SIG-M5 treated with dmso at 0.1 percent for 504 hours (cell line): ENCODE data around the gene P2RX5.

ENCODE experiments used
- DNase-seq: peaks from one replicate; lab custom pipeline; 2025; ENCODE audit not compliant: unreplicated experiment; lab: John Stamatoyannopoulos, UW

P2RX5 gene

DNA sequence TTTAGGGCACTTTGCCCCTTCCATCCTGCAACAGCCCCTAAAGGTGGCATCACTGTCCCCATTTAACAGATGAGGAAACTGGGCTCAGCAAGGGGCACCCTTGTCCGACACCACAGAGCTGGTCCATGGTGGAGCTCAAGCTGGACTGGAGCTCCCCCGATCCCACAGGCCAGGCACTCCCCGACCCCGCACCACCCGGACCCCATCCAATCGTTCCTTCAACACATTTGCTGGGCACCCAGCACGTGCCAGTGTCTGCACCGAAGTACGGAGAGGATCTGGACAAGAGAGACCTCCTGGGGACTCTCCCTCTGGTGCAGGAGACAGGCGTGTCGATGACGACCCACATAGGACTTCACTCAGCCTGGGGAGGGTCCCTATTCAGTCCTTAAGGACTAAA is 13.9 kb downstream of the P2RX5 start:
- DNase-seq: no peak

DNA sequence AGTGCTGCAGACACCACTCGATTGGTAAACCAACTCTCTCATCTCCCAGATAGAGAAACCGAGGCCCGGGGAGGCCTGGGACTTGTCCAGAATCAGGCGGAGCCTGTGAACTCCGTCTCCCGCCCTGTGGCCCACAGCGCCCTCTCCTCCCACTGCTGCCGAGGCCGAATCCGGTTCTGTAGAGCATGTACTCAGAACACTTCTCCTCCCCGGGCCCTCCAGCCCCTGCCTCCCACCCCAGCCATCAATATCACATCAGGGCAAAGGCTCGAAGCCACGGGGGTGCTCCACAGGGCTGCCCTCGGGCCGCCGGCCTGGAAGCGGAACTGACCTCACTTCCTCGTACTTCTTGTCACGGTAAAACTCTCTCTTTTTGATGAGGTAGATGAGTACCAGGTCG is 14.4 kb downstream of the P2RX5 start:
- no peak for DNase-seq

DNA sequence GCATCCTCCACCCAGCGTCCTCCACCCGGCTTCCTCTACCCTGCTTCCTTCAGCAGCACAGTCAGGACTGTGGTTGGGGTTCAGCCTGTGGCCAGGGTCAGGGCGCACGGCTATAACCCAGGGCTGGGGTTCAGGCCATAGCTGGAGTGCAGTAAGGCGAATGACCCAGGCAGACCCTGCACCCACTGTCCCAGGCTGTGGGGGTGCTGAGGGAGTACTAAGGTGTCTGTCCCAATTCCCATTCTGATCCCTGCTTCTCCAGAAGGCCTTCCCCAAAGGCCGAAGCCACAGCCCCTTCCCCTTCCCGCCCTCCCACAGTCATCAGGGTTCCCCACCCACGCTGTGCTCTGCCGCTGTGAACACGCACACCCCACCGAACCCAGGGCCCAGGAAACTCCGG is 14.9 kb downstream of the P2RX5 start:
- no peak for DNase-seq

DNA sequence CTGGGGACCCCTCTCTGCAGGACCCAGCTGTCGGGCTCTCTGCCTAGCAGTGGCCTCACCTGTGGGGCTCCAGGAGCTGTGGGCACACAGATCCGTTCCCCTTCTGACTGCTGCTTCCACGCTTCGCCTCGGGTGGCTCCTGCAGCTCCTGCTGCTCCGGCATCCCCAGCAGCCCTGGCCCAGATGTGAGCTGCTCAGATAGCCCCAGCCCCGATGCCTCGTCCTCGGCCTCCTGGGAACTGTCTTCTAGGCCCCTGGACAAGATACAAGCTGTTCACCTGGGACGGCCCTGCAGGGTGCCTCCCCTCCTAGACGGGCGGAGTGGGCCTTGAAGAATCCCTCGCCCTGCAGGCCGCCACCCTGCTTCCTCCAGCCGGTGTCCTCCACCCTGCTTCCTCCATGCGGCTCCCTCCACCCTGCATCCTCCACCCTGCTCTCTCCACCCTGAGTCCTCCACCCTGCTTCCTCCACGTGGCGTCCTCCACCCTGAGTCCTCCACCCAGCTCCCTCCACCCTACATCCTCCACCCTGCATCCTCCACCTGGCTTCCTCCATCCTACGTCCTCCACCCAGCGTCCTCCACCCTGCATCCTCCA is 16.3 kb downstream of the P2RX5 start:
- no peak for DNase-seq

DNA sequence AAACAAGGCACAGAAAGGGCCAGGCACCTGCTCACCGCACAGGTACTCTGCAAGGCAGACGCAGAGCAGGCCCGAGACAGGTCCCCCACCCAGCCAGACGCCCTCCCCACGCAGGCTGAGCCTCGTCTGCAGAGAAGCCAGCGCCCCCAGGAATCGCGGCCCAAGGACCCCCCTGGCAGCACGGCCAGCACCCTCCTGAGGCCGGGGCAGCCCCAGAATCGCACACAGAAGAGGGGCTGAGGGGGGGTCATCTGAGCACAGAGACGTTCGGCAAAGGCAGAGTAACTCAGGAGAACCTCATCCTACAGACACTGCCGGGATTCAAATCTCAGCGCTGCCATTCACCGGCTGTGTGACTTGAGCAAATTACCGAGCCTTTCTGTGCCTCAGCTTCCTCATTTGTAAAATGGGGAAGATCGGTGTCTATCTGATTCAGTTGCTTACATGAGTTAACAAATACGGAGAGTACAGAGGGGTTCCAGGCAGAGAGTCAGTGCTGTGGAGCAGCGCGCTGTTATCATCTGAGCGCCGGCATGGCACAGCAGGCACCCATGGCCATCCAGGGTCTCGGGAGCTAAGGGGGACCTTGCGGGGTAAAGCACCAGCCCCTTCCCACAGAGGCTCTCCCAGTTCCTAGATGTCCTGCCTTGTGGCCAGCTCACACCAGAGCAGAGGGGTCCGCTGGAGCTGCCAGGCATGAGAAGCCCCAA is 17.0 kb downstream of the P2RX5 start:
- peak; percentile 16 for DNase-seq

DNA sequence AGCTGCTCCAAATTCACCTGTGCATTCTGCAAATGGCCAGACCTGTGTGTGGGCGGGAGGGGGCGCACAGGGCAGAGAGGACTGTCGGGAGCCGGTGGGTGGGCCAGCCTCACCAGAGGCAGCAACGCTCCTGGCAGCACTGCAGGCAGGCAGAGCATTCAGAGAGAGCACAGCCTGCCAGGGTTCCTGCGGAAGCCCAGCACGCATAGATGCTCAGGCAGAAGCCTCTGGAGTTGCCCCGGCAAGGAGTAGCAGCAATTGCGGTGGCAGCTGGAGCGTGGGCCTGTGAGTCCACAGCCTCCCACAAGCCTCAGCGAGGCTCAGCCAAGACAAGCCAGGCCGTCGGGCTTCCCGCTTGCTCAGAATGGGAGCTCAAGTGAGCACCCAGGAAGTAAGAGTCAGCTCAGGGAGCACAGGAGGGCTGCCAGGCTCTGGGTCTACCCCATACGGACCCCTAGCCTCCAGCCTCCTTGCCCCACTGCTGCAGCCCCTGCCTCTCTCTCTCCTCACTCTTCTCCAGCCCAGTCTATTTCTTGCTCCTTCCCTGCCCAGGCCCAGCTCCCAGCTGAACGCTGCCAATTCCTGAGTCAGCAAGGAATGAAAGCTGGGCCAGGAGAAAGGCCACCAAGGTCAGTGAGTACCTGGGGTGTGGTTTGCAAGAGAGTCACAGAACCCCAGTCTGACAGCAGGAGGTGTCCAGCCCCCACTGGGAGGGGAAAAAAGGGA is 17.7 kb downstream of the P2RX5 start:
- DNase-seq: no peak

DNA sequence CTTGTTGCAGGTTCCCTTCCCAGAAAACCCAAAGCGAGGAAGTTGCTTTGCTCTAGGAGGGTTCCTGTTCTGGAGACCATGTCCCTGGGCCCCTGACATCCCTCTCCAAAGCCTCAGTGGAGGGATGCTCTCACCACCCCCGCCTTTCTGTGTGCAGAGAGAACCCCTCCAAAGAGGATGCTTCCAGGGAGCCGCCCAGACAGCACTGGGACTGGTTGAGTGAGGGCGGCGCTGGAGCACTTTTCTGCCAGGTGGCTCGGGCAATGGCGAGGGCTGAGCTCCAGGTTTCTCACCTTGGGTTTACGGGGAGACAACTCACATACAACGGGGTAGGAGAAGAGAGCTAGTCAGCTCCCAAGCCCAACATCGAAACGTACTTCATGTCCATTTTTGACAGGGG is 20.1 kb downstream of the P2RX5 start:
- DNase-seq: no peak

DNA sequence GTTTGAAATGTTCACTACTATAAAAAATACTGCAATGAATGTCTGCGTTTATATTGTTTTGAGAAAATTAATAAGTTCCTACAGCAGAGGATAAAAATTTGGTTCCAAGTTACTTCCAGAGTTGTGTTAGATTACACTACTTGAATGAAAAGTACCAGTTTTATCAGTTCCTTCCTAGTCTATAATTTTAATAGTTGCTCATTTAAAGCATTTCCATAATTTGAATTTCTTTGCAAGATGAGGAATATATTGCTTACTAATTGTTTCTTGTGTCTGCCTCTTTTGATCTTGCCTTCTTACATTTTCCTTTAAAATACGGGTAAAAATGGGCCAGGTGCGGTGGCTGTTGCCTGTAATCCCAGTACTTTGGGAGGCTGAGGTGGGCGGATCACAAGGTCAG is 23.4 kb downstream of the P2RX5 start:
- no peak for DNase-seq

DNA sequence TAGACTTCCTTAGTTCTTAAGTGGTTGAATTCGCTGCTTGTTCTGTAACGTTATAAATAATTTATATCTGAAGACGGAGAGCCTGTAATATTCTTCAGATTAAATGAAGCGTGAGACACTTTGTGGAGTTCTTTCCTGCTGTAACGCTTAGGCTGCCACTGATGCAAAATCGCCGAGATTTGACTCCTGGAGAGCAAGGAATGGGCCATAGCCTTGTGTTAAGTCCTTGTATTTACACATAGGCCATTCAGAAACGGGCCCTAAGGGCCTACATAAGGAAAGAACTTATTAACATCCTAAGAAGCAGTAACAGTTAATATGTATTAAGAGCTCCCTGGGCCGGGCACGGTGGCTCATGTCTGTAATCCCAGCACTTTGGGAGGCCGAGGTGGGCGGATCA is 26.4 kb downstream of the P2RX5 start:
- DNase-seq: no peak

DNA sequence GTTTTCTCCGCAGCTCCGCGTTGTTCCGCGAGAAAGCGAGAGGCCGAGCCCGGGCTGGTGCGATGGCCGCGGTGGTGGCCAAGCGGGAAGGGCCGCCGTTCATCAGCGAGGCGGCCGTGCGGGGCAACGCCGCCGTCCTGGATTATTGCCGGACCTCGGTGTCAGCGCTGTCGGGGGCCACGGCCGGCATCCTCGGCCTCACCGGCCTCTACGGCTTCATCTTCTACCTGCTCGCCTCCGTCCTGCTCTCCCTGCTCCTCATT is 26.9 kb downstream of the P2RX5 start:
- no peak for DNase-seq

DNA sequence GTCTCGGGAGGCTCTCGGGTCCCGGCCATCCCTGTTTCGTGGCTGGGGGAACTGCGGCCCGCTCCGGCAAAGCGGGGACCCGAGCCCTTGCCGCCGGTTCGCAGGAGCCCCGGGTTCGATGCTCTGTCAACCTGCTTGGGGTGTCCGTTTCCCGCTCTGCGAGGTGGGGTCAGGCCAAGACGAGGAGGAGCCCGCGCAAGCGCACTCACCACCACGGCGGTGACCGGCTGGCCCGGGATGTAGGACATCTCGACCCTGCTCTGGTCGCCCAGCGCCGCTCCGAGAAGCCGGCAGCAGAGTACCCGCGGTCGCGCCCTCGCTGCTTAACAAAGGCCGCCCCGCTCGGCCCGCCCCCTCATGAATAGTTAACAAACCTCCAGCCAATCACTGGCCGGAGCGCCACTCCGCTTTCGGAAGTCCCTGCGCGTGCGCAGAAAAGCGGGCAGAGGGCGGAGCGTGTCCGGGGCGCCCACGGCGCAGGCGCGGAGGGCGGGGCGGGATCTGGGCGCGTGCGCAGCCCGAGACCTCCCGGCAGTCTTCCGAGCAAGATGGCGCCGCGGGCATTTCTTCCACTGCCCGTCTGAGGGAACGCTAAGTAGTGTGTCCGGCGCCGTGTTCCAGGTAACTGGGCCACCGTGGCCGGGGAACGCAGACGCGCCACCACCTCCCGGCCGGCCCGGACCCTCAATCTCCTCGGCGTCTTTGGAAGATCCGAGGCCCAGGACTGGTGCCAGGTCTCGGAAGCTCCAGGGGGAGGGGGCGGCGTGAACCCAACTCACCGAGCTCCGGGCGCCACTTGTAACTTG is 27.5 kb downstream of the P2RX5 start, which contains the start of the genes EMC6 and TAX1BP3:
Gene EMC6 (plus strand): TSS at position 534 of the 806 bp plus-strand sequence. CDS start 335 bp downstream, outside the sequence.
Gene TAX1BP3 (minus strand): TSS at position 300 of the 806 bp plus-strand sequence. CDS start 52 bp downstream, at position 248.
- DNase-seq: peak; percentile 91

DNA sequence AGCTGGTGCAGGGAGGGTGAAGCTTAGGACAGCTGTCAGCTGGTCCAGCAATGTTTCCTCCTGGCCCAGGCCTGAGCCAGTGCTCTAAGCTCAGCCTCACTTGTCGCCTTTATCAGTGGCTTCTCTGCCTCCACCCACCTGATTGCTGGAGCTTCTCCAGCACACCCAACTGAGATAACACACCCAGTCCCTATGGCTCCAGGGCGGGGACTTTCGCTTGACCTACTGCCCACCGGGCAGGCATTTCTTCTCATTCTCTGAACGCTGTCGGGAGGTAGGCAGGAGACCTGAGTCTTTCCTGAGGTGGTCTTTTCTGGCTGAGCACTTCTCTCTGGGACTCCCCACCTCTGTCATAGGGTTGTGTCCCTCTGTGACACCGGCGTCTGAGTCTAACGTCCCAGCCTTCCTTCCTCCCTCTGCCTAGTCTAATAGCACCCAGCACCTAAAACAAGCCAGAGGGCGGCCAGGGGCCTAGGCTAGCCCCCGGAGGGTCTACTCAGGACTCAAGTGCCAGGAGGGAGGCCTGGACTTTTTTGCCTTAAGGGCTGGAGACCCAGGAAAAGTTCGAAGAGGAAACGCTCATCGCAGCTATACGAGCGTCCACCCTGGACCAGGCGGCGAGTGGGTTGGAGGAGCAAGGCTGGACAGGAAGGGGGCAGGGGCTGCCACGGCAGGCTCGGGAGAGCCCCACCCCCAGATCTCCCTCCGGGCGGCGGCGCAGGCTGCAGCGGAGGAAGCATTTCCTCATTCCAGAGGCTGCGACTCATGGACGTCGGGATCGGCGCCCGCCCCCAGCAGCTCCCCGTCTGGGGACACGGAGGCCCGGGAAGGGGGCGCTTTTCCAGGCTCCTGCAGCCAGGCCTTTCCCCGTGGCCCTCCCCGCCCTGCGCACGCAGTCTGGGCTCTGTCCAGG is 28.3 kb downstream of the P2RX5 start:
- DNase-seq: peak; percentile 38

DNA sequence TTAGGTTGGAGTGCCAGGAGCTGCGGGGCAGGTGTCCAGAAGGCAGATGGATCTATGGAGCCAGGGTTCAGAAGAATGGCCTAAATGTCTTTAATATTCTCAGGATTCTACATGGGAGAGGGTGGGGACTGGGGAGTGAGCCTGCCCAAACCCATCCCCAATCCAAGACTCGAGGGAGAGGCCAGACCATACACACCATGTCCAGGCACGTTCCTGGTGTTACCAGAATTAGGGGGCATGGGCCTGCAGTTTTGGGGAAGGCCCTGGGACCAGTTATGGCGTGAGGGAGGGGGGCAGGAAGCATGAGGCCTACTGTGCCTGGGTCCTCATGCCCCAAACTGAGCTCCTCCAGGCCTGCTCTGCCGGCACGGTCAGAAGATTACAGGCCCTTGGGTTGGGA is 29.4 kb downstream of the P2RX5 start:
- DNase-seq: no peak

DNA sequence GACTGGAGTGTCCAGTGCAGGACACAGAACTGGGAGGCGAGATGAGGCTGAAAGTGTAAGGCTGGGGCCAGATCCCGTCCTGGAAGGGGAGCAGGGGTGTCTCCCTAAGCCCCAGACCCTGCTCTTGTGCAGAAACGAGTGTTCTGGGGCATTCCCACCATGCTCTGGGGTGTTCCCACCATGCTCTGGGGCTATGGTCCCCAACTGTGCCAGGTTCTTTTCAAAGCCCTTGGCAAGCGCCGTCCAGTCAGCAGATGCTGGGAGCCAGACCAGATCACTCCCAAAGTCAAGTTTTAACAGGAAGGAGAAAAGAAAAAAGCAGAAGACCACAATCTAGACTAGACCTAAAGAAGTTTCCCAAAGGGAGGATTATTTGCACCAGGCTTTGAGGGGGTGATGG is 30.1 kb downstream of the P2RX5 start:
- DNase-seq: no peak

DNA sequence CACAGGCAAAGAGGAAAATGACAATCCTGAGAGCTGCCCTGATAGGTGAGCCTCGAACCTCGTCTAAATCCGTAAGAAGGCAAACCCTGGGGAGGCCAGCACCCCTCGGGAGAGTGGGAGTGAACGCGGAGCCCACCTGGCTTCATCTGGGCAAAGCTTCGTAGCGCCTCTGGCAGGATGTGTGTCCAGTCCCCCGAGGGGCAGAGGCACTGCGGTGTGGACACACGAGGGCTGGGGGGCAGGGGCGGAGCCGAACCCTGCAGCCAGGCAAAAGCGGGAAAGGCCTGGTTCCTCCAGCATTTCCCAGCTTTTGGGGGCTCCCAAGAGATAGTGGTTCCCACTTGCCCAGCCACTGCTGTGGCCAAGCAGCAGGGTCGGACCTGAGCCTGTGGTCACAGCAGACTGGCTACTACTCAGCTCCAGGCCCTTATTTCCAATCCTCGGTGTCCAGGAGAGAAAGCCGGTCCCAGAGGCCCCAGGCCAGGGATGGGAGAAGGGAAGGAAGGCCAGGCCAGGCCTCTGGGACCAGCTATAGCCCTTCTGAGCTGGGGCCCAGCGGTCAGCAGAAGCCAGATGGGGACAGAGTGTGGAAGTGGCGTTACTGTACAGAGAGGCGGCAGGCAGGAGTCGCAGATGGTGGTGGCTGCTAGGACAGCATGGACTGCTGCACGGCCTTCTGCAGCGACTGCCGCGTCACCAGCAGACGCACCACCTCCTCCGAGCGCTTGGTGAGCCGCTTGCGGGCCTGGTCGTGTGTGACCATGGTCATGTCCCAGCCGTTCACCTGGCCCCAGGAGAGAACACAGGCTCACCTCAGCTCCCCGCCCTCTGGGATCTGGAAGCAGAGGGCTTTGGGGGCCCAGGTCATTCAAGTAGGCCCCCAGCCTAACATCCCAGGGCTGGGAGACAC is 32.6 kb downstream of the P2RX5 start:
- DNase-seq: no peak

DNA sequence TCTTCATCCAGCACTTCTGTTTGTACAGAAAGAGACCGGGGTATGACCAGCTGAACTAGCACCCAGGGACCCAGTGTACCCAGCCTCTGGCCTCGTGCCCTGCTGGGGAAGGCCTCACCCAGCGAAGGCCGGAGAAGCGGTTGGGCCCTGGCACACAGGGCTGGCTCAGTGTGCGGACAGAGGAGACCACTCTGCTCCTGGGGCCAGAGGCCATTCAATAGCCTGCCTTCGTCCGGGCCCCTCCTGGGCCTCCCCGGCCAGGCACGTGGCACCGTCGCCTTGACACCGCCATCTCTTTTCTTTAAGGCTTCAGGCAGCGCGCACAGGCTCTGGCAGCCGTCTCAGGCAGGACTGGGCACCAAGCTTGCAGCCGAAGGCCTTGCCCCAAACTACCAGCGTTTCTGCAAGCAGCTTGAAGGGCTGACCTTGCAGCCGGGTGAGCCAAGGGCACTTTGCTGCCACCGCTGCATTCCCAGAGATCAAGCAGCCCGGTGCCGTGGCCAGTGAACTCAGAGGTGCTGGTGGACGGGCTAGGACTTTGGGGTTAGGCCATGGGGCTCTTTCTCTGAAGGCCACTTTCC is 35.6 kb downstream of the P2RX5 start:
- no peak for DNase-seq

DNA sequence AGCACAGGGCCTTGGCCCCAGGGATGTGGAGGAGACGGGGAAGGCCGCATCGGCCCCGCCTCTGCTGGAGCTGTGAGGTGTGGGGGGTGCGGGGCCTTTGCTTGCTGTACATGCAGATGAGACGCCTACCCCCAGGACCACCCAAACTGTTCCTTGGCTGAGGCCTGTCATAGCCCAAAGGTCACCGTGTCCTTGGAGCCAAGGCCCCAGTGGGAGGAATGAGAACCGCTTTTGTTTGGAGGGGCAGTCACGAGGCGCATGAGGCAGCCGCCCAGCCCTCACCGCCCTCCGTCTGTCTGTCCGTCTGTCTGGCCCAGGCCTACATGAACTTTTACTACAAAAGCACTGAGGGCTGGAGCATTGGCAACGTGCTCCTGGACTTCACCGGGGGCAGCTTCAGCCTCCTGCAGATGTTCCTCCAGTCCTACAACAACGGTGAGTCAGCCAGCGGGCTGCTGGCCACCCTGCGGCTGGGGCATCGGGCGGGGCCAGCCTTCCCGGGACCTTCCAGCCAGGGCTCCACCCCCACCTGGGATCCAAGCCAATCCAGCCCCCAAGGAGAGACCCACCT is 36.3 kb downstream of the P2RX5 start:
- no peak for DNase-seq

DNA sequence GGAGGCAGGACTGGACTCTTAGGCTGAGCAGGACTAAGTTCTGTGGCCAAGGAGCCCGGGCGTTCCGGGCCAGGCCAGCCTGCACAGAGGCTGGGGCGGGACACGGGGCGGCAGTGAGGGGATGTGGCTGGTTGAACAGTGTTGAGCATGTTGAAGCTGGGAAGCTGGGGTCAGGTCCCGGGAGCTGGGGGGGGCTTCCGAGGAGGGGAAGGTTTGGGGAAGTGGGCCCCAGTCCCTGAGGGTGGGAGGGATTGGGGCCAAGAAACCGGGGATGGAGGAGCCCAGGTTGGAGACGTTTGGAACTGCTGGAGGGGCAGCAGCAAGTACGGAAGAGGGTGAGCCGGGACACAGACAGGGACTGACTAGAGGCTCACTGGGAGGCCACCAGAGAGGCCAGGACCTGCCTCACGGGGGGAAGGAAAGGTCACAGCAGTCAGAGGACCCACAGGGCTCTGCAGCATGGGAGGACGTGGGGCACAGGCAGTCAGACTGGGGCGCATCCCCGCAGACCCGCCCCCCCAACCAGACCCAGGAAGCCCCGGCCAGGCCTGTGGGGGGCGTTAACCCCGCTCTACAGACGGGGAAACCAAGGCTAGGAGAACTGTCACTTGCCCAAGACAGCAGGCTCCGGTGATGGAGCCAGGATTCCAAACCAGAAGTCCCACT is 37.0 kb downstream of the P2RX5 start:
- no peak for DNase-seq
